Suppressor macrophage treated with lipopolysaccharide for 1 hour (primary cell): ENCODE results near the gene EFCAB9.
"Not testable (repeated sequence)": the region's sequence is repeated elsewhere in the genome, so short reads cannot be mapped to it uniquely, and the experiment has no call there.

Source experiments
- DNase-seq, 3 donors: peaks; one replicate each; pipeline ENCODE4 v3.0.0-alpha.2; 2020 to 2022

Gene EFCAB9

DNA sequence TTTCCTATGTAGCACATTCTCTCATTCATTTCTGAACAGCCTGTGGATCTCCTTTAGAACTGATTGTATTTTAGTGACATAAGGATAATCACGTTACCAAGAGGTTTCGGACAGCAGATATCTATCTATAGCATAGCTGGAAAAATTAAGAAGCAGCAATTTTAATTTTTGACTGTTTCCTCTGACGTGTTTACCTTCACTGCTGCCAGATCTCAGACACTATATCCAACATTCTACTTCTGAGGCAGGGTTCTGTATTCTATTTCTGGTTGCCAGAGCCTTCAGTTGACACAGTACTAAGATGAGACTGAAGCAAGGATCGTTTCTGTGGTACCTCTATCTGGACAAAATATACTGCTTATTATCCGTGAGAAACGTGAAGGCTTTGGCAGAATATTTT lies at the start of gene EFCAB9:
Gene EFCAB9 (plus strand): TSS at position 301 of the 400 bp plus-strand sequence. CDS start 1 bp downstream, at position 302.
- no peak for DNase-seq

DNA sequence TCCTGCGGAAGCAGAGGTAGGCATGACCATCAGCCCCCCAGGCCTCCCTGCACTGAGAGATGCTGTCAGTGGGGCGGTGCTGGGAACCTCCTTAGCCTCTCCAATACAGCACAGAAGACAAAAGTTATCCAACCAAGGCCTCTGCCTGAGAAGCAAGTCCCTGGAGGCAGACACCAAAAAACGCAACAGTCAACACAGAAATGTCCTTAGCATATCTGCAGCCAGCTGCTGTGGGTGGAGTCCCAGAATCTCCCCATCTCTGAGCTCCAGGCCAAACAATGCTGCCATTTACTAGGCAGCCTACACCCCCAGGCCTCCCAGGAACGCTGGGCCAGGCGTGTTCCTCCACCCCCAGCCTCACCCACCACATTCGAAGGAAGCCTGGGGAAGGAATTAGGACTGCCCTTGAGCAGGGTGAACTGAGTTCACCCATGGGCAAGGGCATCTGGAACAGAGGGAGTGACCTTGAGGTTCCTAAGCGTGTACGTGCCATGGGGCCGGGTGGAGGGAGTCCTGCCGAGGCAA lies 49.6 kb upstream of the EFCAB9 start:
- peak in 2 of 3 donors; percentile 29 to 41 for DNase-seq

GRCh38 chr5:172144931-172145869 lies 48.8 kb upstream of the EFCAB9 start:
- no peak for DNase-seq

DNA sequence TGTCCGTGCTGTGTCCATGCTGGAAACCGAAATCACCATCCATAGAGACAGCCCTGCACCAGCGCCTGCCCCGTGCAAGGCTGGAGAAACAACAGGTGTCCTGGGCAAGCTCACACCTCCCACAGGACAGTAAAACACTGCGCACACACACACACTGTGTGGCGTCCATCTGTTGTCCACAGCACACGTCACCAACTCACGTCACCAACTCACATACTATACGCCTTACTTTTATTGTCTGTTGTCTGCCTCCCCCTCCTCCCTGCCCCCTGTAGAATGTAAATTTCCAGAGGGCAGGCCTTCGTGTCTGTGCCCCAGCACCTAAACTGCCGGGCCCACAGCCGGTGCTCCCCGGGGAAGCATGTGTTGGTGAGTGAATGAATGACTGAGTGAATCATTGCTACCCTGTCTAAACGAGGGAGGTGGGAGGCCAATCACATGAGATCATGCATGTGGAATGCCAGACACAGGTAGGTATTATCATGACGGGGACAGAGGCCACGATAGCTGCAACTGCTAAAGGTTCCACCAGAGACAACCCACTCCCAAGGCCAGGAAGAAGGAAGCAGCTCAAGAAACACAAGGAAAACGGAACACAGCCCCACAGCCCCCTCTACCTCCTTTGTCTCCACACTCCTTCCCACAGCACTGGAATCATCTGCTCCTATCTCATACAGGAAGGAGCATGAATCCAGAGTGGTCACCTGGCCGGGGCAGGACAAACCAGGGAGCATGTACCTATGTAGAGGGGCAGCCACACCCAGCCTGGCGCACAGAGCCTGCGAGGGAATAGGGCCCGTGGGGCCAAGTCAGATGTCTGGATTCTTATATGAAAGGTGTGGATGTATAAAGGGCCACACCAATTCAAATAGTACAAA lies 47.9 kb upstream of the EFCAB9 start:
- DNase-seq = no peak

GRCh38 chr5:172146748-172147092 lies 47.3 kb upstream of the EFCAB9 start:
- no peak for DNase-seq

- no peak for DNase-seq
These were observed 46.1 kb upstream of the EFCAB9 start for GRCh38 chr5:172147857-172148256.

- no peak for DNase-seq
These were observed 45.6 kb upstream of the EFCAB9 start for GRCh38 chr5:172148381-172148780.

DNA sequence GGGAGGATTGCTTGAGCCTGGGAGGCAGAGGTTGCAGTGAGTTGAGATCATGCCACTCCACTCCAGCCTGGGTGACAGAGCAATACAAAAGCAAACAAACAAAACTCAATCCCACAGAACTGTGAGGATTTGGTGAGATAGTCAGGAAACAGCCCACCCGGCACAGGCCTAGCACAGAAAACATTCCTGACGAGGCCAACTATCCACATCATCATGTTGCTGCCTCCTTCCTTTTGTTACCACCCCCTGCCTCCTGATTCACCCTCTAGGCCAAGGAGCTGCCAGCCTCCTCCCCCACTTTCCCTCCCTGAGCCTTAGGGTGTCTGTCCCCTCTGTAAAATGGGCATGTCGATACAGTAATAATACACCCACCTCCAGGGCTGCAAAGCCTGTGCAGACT lies 44.9 kb upstream of the EFCAB9 start:
- DNase-seq = peak in 1 of 3 donors; percentile 41

DNA sequence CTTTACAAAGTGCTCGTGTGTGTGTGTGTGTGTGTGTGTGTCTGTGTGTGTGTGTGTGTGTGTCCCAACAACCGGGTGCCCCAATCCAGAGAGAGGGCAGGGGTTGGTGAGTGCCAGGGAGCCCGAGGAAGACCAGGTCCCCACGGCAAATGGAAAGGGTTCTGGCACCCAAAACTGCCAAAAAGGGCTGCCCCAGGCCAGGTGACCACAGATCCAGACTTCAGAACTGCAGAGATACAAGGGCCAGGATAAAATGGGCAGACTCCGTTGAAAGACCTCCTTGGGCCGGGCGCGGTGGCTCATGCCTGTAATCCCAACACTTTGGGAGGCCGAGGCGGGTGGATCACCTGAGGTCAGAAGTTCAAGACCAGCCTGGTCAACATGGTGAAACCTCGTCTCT lies 44.5 kb upstream of the EFCAB9 start:
- DNase-seq = not testable (repeated sequence)

- DNase-seq = peak; percentile 90 to 93 (median 91)
These were observed 43.2 kb upstream of the EFCAB9 start for GRCh38 chr5:172150514-172151425.

DNA sequence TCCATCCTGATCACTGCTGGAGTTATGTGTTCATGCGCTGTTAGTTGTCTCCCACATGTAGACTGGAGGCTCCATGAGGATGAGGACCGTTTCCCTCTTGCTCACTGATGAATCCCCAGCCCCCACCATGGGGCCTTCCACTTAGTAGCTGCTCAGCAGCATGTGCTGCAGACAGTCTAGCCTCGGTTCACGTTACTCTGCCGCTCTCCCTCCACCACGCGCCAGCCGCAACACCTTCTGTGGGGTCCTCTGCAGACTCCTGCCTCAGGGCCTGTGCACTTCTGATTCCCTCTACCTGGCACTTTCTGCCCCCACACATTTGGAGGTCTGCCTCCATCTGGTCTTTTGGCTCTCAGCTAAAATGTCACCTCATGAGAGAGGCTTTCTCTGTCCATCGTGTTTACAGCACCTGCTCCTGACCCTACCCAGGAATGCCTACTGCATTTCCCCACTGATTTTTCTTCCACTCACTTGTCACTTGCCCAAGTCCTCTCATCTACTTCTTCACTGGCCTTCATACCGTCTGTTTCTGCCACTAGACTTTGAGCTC lies 42.2 kb upstream of the EFCAB9 start:
- DNase-seq = no peak

DNA sequence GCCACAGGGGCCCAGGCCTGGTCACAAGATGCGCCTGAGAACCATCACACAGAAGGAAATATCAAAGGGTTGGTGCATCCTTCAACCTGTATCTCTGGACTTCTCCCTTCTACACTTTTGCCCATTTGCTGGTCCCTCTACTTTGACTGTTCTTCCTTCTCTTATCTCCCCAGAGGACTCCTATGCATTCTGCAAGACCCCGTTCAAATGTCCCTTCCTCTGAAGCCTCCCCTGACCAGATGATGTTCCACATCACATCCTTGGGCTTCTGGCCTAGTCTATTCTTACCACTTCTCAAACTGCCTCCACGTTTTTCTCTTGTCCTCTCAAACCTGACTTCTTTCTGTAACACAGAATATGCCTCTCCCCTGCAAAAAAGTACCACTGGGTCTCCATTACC lies 40.3 kb upstream of the EFCAB9 start:
- no peak for DNase-seq

DNA sequence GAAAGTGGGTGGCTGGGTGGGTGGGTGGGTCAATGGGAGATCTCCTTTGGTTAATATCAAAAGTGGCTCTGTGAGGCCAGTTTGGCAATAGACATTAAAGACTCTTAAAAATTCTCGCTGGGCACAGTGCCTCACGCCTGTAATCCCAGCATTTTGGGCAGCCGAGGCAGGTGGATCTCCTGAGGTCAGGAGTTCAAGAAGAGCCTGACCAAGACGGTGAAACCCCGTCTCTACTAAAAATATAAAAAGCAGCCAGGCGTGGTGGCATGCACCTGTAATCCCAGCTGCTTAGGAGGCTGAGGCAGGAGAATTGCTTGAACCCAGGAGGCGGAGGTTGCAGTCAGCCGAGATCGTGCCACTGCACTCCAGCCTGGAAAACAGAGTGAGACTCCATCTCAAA lies 38.9 kb upstream of the EFCAB9 start:
- not testable (repeated sequence) for DNase-seq

- no peak for DNase-seq
These were observed 37.4 kb upstream of the EFCAB9 start for GRCh38 chr5:172156541-172156994.

- no peak for DNase-seq
These were observed 35.0 kb upstream of the EFCAB9 start for GRCh38 chr5:172159016-172159415.

DNA sequence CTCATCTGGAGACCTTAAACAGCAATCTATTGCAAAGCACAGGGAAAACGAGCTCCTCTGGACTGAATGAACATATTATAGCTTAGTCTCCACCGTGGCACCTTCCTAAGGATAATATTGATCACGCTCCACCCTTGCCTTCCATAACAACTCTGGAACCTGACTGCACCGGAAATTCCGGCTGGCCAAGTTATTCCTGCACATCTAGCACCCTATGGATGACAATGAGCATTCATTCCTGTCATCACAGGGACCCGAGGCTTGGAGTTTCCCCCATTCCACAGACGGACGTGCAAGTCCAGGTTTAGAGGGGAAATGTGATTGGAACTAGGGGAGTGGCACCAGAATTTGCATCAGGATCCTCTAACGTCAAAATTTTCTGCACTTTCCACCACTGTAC lies 33.5 kb upstream of the EFCAB9 start:
- no peak for DNase-seq

GRCh38 chr5:172162323-172162986 lies 31.5 kb upstream of the EFCAB9 start:
- no peak for DNase-seq

DNA sequence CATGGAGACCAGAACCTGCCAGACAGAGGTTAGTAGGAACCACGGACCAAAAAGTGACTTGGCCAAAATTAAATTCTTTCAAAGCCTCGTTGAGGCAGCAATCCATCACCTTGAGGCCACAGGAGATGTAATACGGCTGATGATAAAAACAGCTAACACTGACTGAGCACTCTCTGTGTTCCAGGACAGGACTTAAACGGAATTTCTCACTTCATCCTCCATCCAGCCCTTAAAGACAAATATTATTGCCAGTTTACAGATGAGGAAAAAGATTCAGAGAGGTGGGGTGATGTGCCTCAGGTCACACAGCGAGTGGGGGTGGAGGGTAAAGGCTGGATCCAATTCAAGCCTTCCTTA lies 31.0 kb upstream of the EFCAB9 start:
- no peak for DNase-seq

GRCh38 chr5:172163346-172163745 lies 30.6 kb upstream of the EFCAB9 start:
- no peak for DNase-seq

DNA sequence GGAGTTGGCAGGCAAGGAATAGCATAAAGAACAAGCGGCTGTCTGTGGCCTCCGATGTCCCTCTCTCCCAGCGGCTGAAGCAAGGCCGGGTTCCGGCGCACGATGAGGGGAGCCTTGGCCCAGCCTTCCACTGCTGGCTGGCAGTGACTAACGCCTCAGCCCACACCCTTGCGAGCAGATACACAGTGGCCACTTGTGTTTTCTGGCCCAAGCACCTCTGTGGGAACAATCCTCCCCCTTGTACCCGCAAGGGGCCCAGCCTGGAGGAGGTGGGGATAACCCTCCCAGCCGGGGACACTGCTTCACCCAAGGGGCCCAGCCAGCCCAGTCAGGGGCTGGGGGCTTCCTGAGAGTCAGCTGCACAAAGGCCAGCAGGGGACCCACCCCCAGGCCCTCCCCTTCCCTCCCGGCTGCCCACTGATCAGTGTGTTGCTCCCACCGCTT lies 29.2 kb upstream of the EFCAB9 start:
- no peak for DNase-seq

- no peak for DNase-seq
These were observed 28.5 kb upstream of the EFCAB9 start for GRCh38 chr5:172165465-172165864.
